Osteoblast (primary cell): ENCODE data around the gene PLCG1. TPM values are rescaled to one million over a fixed set of nuclear protein-coding genes. Genes with fewer than 3 reads are reported as not detected.
"Not testable (repeated sequence)": the region's sequence is repeated elsewhere in the genome, so short reads cannot be mapped to it uniquely, and the experiment has no call there.

Experiments used
- DNase-seq: peaks from one replicate; pipeline ENCODE4 v3.0.0; 2011; ENCODE audit warnings: low spot score, mixed read lengths; ENCODE audit not compliant: insufficient read length; ENCODE audit errors: missing footprints
- H2AFZ ChIP-seq: 2 replicates; pipeline ENCODE4 v1.6.0; 2011; ENCODE audit warnings: mild to moderate bottlenecking, low read length
- H3K27ac ChIP-seq: 2 replicates; pipeline ENCODE4 v1.5.1; 2011; ENCODE audit warnings: mild to moderate bottlenecking, low read depth, low read length, moderate library complexity
- H3K27me3 ChIP-seq: 2 replicates; pipeline ENCODE4 v1.6.0; 2012; ENCODE audit warnings: mild to moderate bottlenecking, control low read depth, inconsistent platforms, low read length, moderate library complexity; ENCODE audit not compliant: insufficient read depth
- H3K36me3 ChIP-seq: 2 replicates; pipeline ENCODE4 v1.5.1; 2011; ENCODE audit warnings: mild to moderate bottlenecking, low read length, control low read depth, moderate library complexity; ENCODE audit not compliant: insufficient read depth
- H3K4me1 ChIP-seq: 2 replicates; pipeline ENCODE4 v1.5.1; 2011; ENCODE audit warnings: mild to moderate bottlenecking, low read length, control low read depth, moderate library complexity; ENCODE audit not compliant: insufficient read depth
- H3K4me2 ChIP-seq: 2 replicates; pipeline ENCODE4 v1.6.0; 2011; ENCODE audit warnings: mild to moderate bottlenecking, low read length; ENCODE audit not compliant: insufficient read depth
- H3K4me3 ChIP-seq: fragments of 200-600 bp; sonication (generic); 3 replicates; pipeline ENCODE4 v1.5.1; 2012; ENCODE audit warnings: mild to moderate bottlenecking, low read length, inconsistent platforms; ENCODE audit not compliant: insufficient read depth
- H3K79me2 ChIP-seq: 2 replicates; pipeline ENCODE4 v1.6.0; 2012; ENCODE audit warnings: mild to moderate bottlenecking, low read length, control low read depth, inconsistent platforms; ENCODE audit not compliant: insufficient read depth
- H3K9me3 ChIP-seq: 2 replicates; pipeline ENCODE4 v1.5.1; 2011; ENCODE audit warnings: low read depth, low read length, control low read depth
- H4K20me1 ChIP-seq: 2 replicates; pipeline ENCODE4 v1.6.0; 2012; ENCODE audit warnings: mild to moderate bottlenecking, low read length, control low read depth; ENCODE audit not compliant: insufficient read depth
- total RNA-seq: library from RNA; depleted of rRNA; stranded (reverse); fragments of >200 nt; gene quantifications from 2 replicates; pipeline ENCODE4 v1.2.3, GENCODE V29; 2012
- TF ChIP-seq, protein P1 (sequence below): IDR thresholded peaks from 2 replicates; pipeline ENCODE4 v1.5.1; 2011; ENCODE audit warnings: mild to moderate bottlenecking, low read depth, low read length, moderate library complexity; ENCODE audit errors: extremely low read depth

PLCG1 gene
- total RNA-seq, 1 donor, result 72.4 TPM

DNA sequence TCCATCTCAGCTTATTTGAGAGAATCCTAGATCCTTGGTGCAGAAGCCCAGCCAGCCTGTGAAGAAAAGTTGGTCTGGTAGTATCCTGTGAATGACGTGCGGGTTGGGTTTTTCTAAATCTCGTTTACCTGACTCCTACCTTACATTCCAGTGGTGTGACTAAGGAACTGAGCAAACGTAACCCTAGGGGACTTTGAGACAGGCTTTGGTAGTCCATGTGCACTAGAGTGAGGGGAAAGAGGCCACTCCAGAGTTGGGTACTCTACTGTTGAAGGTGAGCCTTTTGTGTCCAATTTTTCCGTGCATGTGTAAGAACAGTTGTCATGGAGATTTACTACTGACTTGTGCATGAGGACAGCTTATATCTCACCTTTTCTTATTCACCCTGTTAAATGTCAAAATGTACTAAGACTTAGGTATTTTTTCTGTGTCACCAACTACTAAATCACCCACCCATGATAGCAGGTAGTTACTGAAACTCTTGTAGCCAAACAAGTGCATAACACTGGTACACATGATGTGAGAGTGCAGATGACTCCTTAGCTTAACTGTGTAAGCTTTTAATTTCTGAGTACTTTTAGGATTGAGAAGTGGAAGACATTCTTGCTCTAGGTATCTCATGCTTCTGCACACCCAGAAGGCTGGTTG is 26.3 kb upstream of the PLCG1 start:
- Histone ChIP-seq H3K27me3 (no peaks in the 10 kb centered on the region), H2AFZ (no peak overlapping the region), H3K4me1 (no peaks in the 10 kb centered on the region), H3K9me3 (no peaks in the 10 kb centered on the region), H3K79me2 (peaks cover 2% of the 10 kb centered on the region), H3K4me3 (no peak overlapping the region), H3K36me3 (peaks cover 64% of the 10 kb centered on the region), H4K20me1 (no peaks in the 10 kb centered on the region), H3K27ac (no peak overlapping the region), H3K4me2 (no peak overlapping the region)
- no peak for DNase-seq
- TF ChIP-seq, protein P1, sequence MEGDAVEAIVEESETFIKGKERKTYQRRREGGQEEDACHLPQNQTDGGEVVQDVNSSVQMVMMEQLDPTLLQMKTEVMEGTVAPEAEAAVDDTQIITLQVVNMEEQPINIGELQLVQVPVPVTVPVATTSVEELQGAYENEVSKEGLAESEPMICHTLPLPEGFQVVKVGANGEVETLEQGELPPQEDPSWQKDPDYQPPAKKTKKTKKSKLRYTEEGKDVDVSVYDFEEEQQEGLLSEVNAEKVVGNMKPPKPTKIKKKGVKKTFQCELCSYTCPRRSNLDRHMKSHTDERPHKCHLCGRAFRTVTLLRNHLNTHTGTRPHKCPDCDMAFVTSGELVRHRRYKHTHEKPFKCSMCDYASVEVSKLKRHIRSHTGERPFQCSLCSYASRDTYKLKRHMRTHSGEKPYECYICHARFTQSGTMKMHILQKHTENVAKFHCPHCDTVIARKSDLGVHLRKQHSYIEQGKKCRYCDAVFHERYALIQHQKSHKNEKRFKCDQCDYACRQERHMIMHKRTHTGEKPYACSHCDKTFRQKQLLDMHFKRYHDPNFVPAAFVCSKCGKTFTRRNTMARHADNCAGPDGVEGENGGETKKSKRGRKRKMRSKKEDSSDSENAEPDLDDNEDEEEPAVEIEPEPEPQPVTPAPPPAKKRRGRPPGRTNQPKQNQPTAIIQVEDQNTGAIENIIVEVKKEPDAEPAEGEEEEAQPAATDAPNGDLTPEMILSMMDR, result no peak

DNA sequence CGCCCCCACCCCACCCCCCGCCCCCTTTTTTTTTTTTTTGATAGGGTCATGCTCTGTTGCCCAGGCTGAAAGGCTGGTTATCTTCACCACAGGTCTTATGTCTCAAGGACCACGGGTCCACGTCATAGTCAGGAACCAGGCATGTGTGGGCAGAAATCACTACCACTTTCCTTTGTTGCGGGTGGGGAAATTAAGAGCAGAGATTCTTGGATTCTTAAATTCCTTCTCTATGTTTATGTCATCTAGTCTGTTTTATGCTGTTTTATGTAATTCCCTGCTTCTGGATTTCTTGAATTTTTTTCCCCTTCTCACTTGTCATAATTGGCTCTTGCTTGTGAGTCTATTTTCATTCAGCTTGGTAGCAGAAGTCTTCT is 25.8 kb upstream of the PLCG1 start:
- no peak overlapping the region for H2AFZ ChIP-seq
- TF ChIP-seq, protein P1, result no peak
- DNase-seq, result no peak
- no peaks in the 10 kb centered on the region for H3K27me3 ChIP-seq
- H3K36me3 ChIP-seq, result peaks cover 69% of the 10 kb centered on the region
- no peak overlapping the region for H3K4me3 ChIP-seq
- no peaks in the 10 kb centered on the region for H4K20me1 ChIP-seq
- H3K9me3 ChIP-seq, result no peaks in the 10 kb centered on the region
- H3K27ac ChIP-seq, result no peak overlapping the region
- H3K79me2 ChIP-seq, result peaks cover 2% of the 10 kb centered on the region
- no peaks in the 10 kb centered on the region for H3K4me1 ChIP-seq
- no peak overlapping the region for H3K4me2 ChIP-seq

DNA sequence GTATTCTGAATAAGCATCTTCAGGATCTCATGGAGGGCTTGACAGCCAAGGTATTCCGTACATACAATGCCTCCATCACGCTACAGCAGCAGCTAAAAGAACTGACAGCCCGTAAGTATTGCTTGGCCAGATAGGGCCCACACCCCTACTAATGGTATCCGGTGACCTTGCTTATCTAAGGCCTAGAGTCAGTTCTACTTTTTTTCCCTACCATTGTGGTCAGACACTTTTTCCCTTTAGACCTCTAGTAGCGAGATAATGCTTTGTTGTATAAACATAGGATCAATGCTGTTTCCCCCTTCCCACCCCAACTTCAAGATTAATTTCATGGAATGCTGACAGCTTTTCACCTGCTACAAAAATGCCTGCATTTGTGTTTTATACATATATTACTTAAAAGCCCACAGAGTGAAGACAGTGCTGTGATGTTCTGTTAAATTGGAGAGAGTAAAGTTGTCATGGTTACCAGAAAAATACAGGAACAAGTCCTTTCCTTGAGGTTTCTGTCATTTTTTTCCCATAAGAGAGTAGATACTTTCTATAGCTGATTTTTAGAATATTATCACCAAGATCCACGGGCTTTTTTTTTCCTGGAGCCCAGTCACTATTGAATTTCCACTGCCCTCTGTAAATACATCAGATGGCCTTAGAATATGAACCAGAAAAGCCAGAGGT is 20.9 kb upstream of the PLCG1 start:
- DNase-seq, result no peak
- Histone ChIP-seq H3K79me2 (no peaks in the 10 kb centered on the region), H3K27ac (no peak overlapping the region), H3K4me1 (no peaks in the 10 kb centered on the region), H3K27me3 (no peaks in the 10 kb centered on the region), H4K20me1 (no peaks in the 10 kb centered on the region), H3K4me3 (no peak overlapping the region), H2AFZ (no peak overlapping the region), H3K9me3 (no peaks in the 10 kb centered on the region), H3K36me3 (peaks cover 76% of the 10 kb centered on the region), H3K4me2 (no peak overlapping the region)
- TF ChIP-seq, protein P1, result no peak

DNA sequence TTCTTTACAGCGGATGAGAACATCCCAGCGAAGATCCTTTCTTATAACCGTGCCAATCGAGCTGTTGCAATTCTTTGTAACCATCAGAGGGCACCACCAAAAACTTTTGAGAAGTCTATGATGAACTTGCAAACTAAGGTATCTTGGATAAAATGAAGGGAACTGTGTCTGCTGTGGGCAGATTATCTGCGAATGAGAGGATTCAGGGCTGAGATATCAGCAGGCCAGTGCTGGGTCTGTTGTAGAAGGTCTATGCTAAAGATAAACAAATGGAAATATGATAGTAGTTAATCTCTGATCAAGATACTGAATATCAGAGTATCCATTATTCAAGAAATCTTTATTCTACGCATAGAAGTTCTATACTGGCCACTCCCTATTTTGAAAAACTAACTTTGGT is 19.2 kb upstream of the PLCG1 start:
- not testable (repeated sequence) for H3K79me2 ChIP-seq, H3K9me3 ChIP-seq, H3K4me3 ChIP-seq, H4K20me1 ChIP-seq, H2AFZ ChIP-seq, DNase-seq, H3K4me2 ChIP-seq, H3K27me3 ChIP-seq, H3K27ac ChIP-seq, H3K4me1 ChIP-seq
- H3K36me3 ChIP-seq, result peaks cover 84% of the 10 kb centered on the region
- TF ChIP-seq, protein P1, result peak; percentile 24
